Measurements from ENCODE around the gene C1QL4. TPM values are rescaled to one million over a fixed set of nuclear protein-coding genes. Genes with fewer than 3 reads are reported as not detected.

C1QL4 gene
- total and polyA plus RNA-seq, 9 of the 15 experiments (the other 6 are each of a cell fraction or from before 2014, with no cell fraction given): 0.08 to 2.1 (median 0.31) TPM

GRCh38 chr12:49288412-49288853 lies 48.6 kb downstream of the C1QL4 start (continued):
- TF ChIP-seq CEBPZ (IDR thresholded peaks at IDR 0.05; ENCODE audit: borderline replicate concordance, low read depth, low read length): no peak
- TF ChIP-seq HMGXB4 (CRISPR knock-in tag; IDR thresholded peaks at IDR 0.05): no peak
- no peak for TF ChIP-seq KAT8 (IDR thresholded peaks at IDR 0.05; ENCODE audit: low read depth)
- TF ChIP-seq ADNP (tag; IDR thresholded peaks at IDR 0.05): peak; percentile 82
- TF ChIP-seq ZNF347 (CRISPR knock-in tag; IDR thresholded peaks at IDR 0.05; ENCODE audit: low read depth): no peak
- TF ChIP-seq CEBPG (CRISPR knock-in tag; IDR thresholded peaks at IDR 0.05): no peak
- TF ChIP-seq CEBPG (tag; conservative IDR thresholded peaks at IDR 0.05 in 1 of 2, IDR thresholded peaks at IDR 0.05 in 1 of 2): no peak
- TF ChIP-seq ZC3H4 (CRISPR knock-in tag; IDR thresholded peaks at IDR 0.05; ENCODE audit: borderline replicate concordance): no peak
- TF ChIP-seq SIX5 (IDR thresholded peaks at IDR 0.05; ENCODE audit: borderline replicate concordance in 1 of 2, insufficient read depth in 1 of 2, low read depth in 1 of 2, low read length in 2 of 2): no peak
- TF ChIP-seq SFPQ (IDR thresholded peaks at IDR 0.05; ENCODE audit: low read depth, low read length): no peak
- TF ChIP-seq ETV5 (CRISPR knock-in tag; IDR thresholded peaks at IDR 0.05; ENCODE audit: low read depth): no peak
- TF ChIP-seq GTF2E2 (tag; IDR thresholded peaks at IDR 0.05): no peak
- TF ChIP-seq LCOR (CRISPR knock-in tag; IDR thresholded peaks at IDR 0.05): peak; percentile 80; the same call in 1 of the 2 replicates
- TF ChIP-seq ZC3H8 (IDR thresholded peaks at IDR 0.05): no peak
- no peak for TF ChIP-seq USF2 (CRISPR knock-in tag; IDR thresholded peaks at IDR 0.05)
- TF ChIP-seq CREM (IDR thresholded peaks at IDR 0.05; ENCODE audit: low read depth): peak; percentile 95
- no peak for TF ChIP-seq FOXJ2 (tag; IDR thresholded peaks at IDR 0.05)
- no peak for TF ChIP-seq NR4A1 (CRISPR knock-in tag; IDR thresholded peaks at IDR 0.05)
- no peak for TF ChIP-seq NR4A1 (tag; IDR thresholded peaks at IDR 0.05)
- no peak for TF ChIP-seq FOXO4 (CRISPR knock-in tag; IDR thresholded peaks at IDR 0.05)

All from K562 (cell line).